IPS-20b (cell line): ENCODE data around the gene SH3D19.
"Not testable (repeated sequence)": the region's sequence is repeated elsewhere in the genome, so short reads cannot be mapped to it uniquely, and the experiment has no call there.

Experiments
- H3K27ac ChIP-seq: one replicate; pipeline ENCODE4 v1.5.1; 2013; ENCODE audit warnings: low read length
- H3K27me3 ChIP-seq: 2 replicates; pipeline ENCODE4 v1.6.1; 2013; ENCODE audit warnings: mild to moderate bottlenecking, low read length, inconsistent platforms; ENCODE audit not compliant: insufficient read depth
- H3K36me3 ChIP-seq: 2 replicates; pipeline ENCODE4 v1.6.1; 2013; ENCODE audit warnings: low read depth, mild to moderate bottlenecking, inconsistent platforms, low read length, moderate library complexity; ENCODE audit not compliant: insufficient read depth
- H3K4me1 ChIP-seq: 2 replicates; pipeline ENCODE4 v1.6.1; 2013; ENCODE audit warnings: mild to moderate bottlenecking, control low read depth, inconsistent platforms, low read length, moderate library complexity; ENCODE audit not compliant: insufficient read depth
- H3K4me3 ChIP-seq: 2 replicates; pipeline ENCODE4 v1.5.1; 2013; ENCODE audit warnings: mild to moderate bottlenecking, low read length, inconsistent platforms
- H3K9ac ChIP-seq: 2 replicates; pipeline ENCODE4 v1.6.1; 2013; ENCODE audit warnings: low read depth, mild to moderate bottlenecking, inconsistent platforms, low read length, moderate library complexity
- H3K9me3 ChIP-seq: 2 replicates; pipeline ENCODE4 v1.6.1; 2013; ENCODE audit warnings: mild to moderate bottlenecking, low read depth, low read length, inconsistent platforms; ENCODE audit not compliant: insufficient read depth

The SH3D19 gene

GRCh38 chr4:151296227-151296626, 29.2 kb downstream of the SH3D19 start:
- H3K4me3 ChIP-seq, result no peak overlapping the region
- H3K4me1 ChIP-seq, result peaks cover 12% of the 10 kb centered on the region
- H3K27ac ChIP-seq, result no peak overlapping the region
- H3K9ac ChIP-seq, result no peak overlapping the region
- H3K27me3 ChIP-seq, result no peaks in the 10 kb centered on the region
- H3K36me3 ChIP-seq, result no peaks in the 10 kb centered on the region
- H3K9me3 ChIP-seq, result no peaks in the 10 kb centered on the region

- no peak overlapping the region for H3K4me3 ChIP-seq
- H3K27ac ChIP-seq, result no peak overlapping the region
- no peaks in the 10 kb centered on the region for H3K27me3 ChIP-seq
- H3K36me3 ChIP-seq, result no peaks in the 10 kb centered on the region
- H3K4me1 ChIP-seq, result peaks cover 12% of the 10 kb centered on the region
- peak overlapping the region; percentile 39; the same call in 1 of the 2 replicates for H3K9ac ChIP-seq
- H3K9me3 ChIP-seq, result no peaks in the 10 kb centered on the region
Observed at GRCh38 chr4:151294833-151295496, 30.4 kb downstream of the SH3D19 start.

- no peak overlapping the region for H3K9ac ChIP-seq
- H3K4me1 ChIP-seq, result peaks cover 12% of the 10 kb centered on the region
- H3K27ac ChIP-seq, result no peak overlapping the region
- H3K4me3 ChIP-seq, result no peak overlapping the region
- H3K27me3 ChIP-seq, result no peaks in the 10 kb centered on the region
- no peaks in the 10 kb centered on the region for H3K36me3 ChIP-seq
- H3K9me3 ChIP-seq, result no peaks in the 10 kb centered on the region
Observed at GRCh38 chr4:151292038-151292437, 33.4 kb downstream of the SH3D19 start.

GRCh38 chr4:151291485-151291884, 33.9 kb downstream of the SH3D19 start:
- Histone ChIP-seq H3K4me3 (no peak overlapping the region), H3K9ac (no peak overlapping the region), H3K36me3 (no peaks in the 10 kb centered on the region), H3K27me3 (no peaks in the 10 kb centered on the region), H3K4me1 (peaks cover 10% of the 10 kb centered on the region), H3K27ac (no peak overlapping the region), H3K9me3 (no peaks in the 10 kb centered on the region)

- H3K27ac ChIP-seq, result no peak overlapping the region
- H3K4me3 ChIP-seq, result no peak overlapping the region
- H3K36me3 ChIP-seq, result no peaks in the 10 kb centered on the region
- H3K4me1 ChIP-seq, result peaks cover 17% of the 10 kb centered on the region
- no peaks in the 10 kb centered on the region for H3K27me3 ChIP-seq
- no peaks in the 10 kb centered on the region for H3K9me3 ChIP-seq
- H3K9ac ChIP-seq, result no peak overlapping the region
Observed at GRCh38 chr4:151287409-151287808, 38.0 kb downstream of the SH3D19 start.

GRCh38 chr4:151284534-151285245, 40.7 kb downstream of the SH3D19 start:
- Histone ChIP-seq H3K4me3 (peak overlapping the region; percentile 57), H3K36me3 (no peaks in the 10 kb centered on the region), H3K27me3 (no peaks in the 10 kb centered on the region), H3K9me3 (no peaks in the 10 kb centered on the region), H3K27ac (peak overlapping the region; percentile 58), H3K4me1 (peaks cover 19% of the 10 kb centered on the region), H3K9ac (peak overlapping the region; percentile 56)

- Histone ChIP-seq H3K27ac (no peak within 1 kb of the TSS), H3K4me1 (peaks cover 12% of the 10 kb centered on the region; the same call in 1 of the 2 replicates), H3K36me3 (no peaks in the 10 kb centered on the region), H3K27me3 (no peaks in the 10 kb centered on the region), H3K9me3 (no peaks in the 10 kb centered on the region), H3K4me3 (no peak within 1 kb of the TSS), H3K9ac (no peak within 1 kb of the TSS)
Observed at GRCh38 chr4:151276787-151277562, 48.4 kb downstream of the SH3D19 start, which contains the start of gene PRSS48. TSS of gene PRSS48 (plus strand) at chr4:151277161. CDS start at chr4:151277173, 12 bp downstream.

GRCh38 chr4:151268905-151269304, 56.5 kb downstream of the SH3D19 start:
- not testable (repeated sequence) for H3K36me3 ChIP-seq, H3K4me3 ChIP-seq, H3K27me3 ChIP-seq, H3K9me3 ChIP-seq, H3K4me1 ChIP-seq, H3K9ac ChIP-seq, H3K27ac ChIP-seq

GRCh38 chr4:151267822-151268535, 57.4 kb downstream of the SH3D19 start:
- Histone ChIP-seq H3K36me3 (no peaks in the 10 kb centered on the region), H3K27me3 (no peaks in the 10 kb centered on the region), H3K4me1 (peaks cover 2% of the 10 kb centered on the region; the same call in 1 of the 2 replicates), H3K4me3 (no peak overlapping the region), H3K27ac (no peak overlapping the region), H3K9ac (no peak overlapping the region), H3K9me3 (no peaks in the 10 kb centered on the region)

GRCh38 chr4:151267104-151267503, 58.3 kb downstream of the SH3D19 start:
- Histone ChIP-seq H3K36me3 (no peaks in the 10 kb centered on the region), H3K27me3 (no peaks in the 10 kb centered on the region), H3K9ac (no peak overlapping the region), H3K4me1 (no peaks in the 10 kb centered on the region), H3K4me3 (no peak overlapping the region), H3K9me3 (no peaks in the 10 kb centered on the region), H3K27ac (no peak overlapping the region)

- Histone ChIP-seq H3K9ac (no peak overlapping the region), H3K9me3 (no peaks in the 10 kb centered on the region), H3K4me3 (no peak overlapping the region), H3K4me1 (no peaks in the 10 kb centered on the region), H3K36me3 (no peaks in the 10 kb centered on the region), H3K27ac (no peak overlapping the region), H3K27me3 (no peaks in the 10 kb centered on the region)
Observed at GRCh38 chr4:151266497-151266896, 58.9 kb downstream of the SH3D19 start.
